ENCODE data around the gene SAMD10.

GRCh38 chr20:64015635-64016034, 36.2 kb upstream of the SAMD10 start:
- TF ChIP-seq CTCF (IDR thresholded peaks at IDR 0.05; ENCODE audit: low read length), result no peak
- no peak for TF ChIP-seq EZH2phosphoT487 (IDR thresholded peaks at IDR 0.05; ENCODE audit: low read length)
